ENCODE results near the gene LHPP.

GRCh38 chr10:124530215-124530665, 68.6 kb downstream of the LHPP start:
- TF ChIP-seq CTCF (IDR thresholded peaks at IDR 0.05; ENCODE audit: insufficient read depth, low read length) (peak; percentile 78), POLR2AphosphoS5 (IDR thresholded peaks at IDR 0.05; ENCODE audit: low read depth) (no peak)
